Breast epithelium (tissue), 3 donors: ENCODE measurements around the gene ARID1B.

Source experiments
- POLR2AphosphoS5 ChIP-seq, 3 donors: sonication (generic); formaldehyde crosslinking; IDR thresholded peaks; one replicate each; pipeline ENCODE4 v1.6.1; 2017; ENCODE audit warnings: antibody characterized with exemption in 3 of 3
- TF ChIP-seq, protein P1 (sequence below), 3 donors: fragments of 450-650 bp; IDR thresholded peaks; one replicate each; pipeline ENCODE4 v1.5.1; 2016 to 2017; ENCODE audit warnings: antibody characterized with exemption in 3 of 3, mild to moderate bottlenecking in 3 of 3, moderate library complexity in 3 of 3

DNA sequence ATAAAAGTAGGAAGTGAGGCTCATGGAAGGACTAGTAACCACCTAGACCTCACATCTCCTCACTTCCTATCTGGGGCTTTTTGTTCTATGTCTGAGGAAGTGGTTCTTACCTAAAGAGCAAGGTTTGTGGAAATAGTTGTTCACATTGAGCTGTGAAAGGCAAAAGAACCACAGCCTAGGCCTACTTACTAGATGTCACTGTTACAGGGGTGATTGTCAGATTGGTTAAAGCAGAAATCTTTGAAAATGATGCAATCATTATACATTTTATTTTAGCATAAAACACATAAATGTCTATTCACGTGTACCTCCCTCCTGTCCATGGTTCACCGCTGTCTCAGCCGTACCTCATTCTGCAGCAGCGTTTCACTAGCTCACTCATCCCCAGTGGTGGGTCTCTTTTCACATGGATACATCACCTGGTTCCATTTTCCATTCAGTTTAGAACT is 277.4 kb downstream of the ARID1B start:
- no peak for TF ChIP-seq POLR2AphosphoS5 (IDR thresholded peaks at IDR 0.05)
- TF ChIP-seq, protein P1, sequence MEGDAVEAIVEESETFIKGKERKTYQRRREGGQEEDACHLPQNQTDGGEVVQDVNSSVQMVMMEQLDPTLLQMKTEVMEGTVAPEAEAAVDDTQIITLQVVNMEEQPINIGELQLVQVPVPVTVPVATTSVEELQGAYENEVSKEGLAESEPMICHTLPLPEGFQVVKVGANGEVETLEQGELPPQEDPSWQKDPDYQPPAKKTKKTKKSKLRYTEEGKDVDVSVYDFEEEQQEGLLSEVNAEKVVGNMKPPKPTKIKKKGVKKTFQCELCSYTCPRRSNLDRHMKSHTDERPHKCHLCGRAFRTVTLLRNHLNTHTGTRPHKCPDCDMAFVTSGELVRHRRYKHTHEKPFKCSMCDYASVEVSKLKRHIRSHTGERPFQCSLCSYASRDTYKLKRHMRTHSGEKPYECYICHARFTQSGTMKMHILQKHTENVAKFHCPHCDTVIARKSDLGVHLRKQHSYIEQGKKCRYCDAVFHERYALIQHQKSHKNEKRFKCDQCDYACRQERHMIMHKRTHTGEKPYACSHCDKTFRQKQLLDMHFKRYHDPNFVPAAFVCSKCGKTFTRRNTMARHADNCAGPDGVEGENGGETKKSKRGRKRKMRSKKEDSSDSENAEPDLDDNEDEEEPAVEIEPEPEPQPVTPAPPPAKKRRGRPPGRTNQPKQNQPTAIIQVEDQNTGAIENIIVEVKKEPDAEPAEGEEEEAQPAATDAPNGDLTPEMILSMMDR (IDR thresholded peaks at IDR 0.05) = no peak
